ENCODE measurements around the gene ATG2A. TPM values are rescaled to one million over a fixed set of nuclear protein-coding genes. Genes with fewer than 3 reads are reported as not detected.

ATG2A gene
- total and polyA plus RNA-seq, 9 of the 15 experiments (the other 6 are each of a cell fraction or from before 2014, with no cell fraction given) = 0.25 to 45.9 (median 5.2) TPM

DNA sequence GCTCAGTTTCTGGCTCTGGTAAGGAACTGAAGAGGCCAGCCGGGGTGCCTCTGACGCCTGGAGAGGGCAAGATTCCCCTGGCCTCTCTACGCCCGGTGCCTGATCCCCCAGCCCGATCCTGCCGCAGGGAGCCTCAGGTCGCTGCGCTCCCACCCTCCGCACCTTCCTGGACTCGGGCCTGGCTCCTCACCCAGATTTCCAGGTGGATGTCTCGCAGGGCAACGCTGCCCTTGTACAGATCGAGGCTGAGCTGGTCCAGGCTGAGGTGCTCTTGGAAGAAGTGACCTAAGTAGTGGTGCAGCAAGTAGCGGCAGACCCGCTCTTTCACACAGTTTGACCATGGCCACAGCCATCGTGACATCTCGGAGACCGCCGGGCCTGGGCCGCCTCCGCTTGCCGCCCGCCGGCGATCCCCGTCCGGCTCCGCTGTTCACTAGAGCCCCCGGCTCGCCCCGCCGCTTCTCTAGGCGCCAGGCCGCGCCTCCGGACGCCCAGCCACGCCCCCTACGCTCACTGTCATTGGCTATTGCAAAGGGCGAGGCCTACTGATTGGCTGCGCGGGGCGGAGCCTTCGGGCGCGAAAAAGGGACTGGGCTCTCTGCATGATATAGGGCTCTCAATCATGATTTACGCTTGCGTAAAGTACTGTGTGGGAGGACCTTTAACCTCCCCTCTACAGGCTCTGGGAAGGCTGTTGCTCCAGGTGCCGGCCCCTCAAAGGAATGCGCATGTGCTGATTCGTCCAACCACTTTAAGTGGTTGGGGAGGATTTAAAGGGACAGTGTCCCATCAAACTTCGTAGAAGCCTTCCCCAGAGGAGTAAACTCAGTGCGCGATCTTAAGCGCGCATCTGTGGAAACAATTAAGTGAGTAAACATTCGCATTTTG lies at the start of gene ATG2A (continued):
- TF ChIP-seq, protein P1, sequence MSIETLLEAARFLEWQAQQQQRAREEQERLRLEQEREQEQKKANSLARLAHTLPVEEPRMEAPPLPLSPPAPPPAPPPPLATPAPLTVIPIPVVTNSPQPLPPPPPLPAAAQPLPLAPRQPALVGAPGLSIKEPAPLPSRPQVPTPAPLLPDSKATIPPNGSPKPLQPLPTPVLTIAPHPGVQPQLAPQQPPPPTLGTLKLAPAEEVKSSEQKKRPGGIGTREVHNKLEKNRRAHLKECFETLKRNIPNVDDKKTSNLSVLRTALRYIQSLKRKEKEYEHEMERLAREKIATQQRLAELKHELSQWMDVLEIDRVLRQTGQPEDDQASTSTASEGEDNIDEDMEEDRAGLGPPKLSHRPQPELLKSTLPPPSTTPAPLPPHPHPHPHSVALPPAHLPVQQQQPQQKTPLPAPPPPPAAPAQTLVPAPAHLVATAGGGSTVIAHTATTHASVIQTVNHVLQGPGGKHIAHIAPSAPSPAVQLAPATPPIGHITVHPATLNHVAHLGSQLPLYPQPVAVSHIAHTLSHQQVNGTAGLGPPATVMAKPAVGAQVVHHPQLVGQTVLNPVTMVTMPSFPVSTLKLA (conservative IDR thresholded peaks at IDR 0.05) = peak; percentile 50 to 65
- TF ChIP-seq PHF21A (IDR thresholded peaks at IDR 0.05; ENCODE audit: borderline replicate concordance, low read depth) (no peak), XRCC4 (IDR thresholded peaks at IDR 0.05; ENCODE audit: extremely low read depth, insufficient read depth, insufficient read length) (no peak), CTBP1 (IDR thresholded peaks at IDR 0.05; ENCODE audit: borderline replicate concordance) (no peak), ZKSCAN8 (CRISPR knock-in tag; IDR thresholded peaks at IDR 0.05) (no peak), TBP (optimal IDR thresholded peaks at IDR 0.05; ENCODE audit: low read depth, low read length) (peak; percentile 73), NFRKB (IDR thresholded peaks at IDR 0.05; ENCODE audit: low read depth) (peak; percentile 33; the same call in 1 of the 2 replicates), ZNF263 (CRISPR knock-in tag; IDR thresholded peaks at IDR 0.05; ENCODE audit: borderline replicate concordance) (peak; percentile 45), POLR2G (IDR thresholded peaks at IDR 0.05; ENCODE audit: low read depth, low read length) (peak; percentile 93), KAT2B (IDR thresholded peaks at IDR 0.05; ENCODE audit: low read depth, low read length) (peak; percentile 14), GABPB1 (CRISPR knock-in tag; IDR thresholded peaks at IDR 0.05) (peak; percentile 49; the same call in 1 of the 2 replicates), POLR2AphosphoS5 (IDR thresholded peaks at IDR 0.05; ENCODE audit: control insufficient read depth, insufficient read depth, low read depth, low read length) (peak; percentile 74)
- TF ChIP-seq, protein P2, sequence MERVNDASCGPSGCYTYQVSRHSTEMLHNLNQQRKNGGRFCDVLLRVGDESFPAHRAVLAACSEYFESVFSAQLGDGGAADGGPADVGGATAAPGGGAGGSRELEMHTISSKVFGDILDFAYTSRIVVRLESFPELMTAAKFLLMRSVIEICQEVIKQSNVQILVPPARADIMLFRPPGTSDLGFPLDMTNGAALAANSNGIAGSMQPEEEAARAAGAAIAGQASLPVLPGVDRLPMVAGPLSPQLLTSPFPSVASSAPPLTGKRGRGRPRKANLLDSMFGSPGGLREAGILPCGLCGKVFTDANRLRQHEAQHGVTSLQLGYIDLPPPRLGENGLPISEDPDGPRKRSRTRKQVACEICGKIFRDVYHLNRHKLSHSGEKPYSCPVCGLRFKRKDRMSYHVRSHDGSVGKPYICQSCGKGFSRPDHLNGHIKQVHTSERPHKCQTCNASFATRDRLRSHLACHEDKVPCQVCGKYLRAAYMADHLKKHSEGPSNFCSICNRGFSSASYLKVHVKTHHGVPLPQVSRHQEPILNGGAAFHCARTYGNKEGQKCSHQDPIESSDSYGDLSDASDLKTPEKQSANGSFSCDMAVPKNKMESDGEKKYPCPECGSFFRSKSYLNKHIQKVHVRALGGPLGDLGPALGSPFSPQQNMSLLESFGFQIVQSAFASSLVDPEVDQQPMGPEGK (CRISPR knock-in tag; IDR thresholded peaks at IDR 0.05; ENCODE audit: borderline replicate concordance) = no peak
- TF ChIP-seq, protein P3, sequence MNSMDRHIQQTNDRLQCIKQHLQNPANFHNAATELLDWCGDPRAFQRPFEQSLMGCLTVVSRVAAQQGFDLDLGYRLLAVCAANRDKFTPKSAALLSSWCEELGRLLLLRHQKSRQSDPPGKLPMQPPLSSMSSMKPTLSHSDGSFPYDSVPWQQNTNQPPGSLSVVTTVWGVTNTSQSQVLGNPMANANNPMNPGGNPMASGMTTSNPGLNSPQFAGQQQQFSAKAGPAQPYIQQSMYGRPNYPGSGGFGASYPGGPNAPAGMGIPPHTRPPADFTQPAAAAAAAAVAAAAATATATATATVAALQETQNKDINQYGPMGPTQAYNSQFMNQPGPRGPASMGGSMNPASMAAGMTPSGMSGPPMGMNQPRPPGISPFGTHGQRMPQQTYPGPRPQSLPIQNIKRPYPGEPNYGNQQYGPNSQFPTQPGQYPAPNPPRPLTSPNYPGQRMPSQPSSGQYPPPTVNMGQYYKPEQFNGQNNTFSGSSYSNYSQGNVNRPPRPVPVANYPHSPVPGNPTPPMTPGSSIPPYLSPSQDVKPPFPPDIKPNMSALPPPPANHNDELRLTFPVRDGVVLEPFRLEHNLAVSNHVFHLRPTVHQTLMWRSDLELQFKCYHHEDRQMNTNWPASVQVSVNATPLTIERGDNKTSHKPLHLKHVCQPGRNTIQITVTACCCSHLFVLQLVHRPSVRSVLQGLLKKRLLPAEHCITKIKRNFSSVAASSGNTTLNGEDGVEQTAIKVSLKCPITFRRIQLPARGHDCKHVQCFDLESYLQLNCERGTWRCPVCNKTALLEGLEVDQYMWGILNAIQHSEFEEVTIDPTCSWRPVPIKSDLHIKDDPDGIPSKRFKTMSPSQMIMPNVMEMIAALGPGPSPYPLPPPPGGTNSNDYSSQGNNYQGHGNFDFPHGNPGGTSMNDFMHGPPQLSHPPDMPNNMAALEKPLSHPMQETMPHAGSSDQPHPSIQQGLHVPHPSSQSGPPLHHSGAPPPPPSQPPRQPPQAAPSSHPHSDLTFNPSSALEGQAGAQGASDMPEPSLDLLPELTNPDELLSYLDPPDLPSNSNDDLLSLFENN (IDR thresholded peaks at IDR 0.05; ENCODE audit: low read depth in 2 of 2, low read length in 2 of 2) = 0 out of 4 replicates have a peak, but pooled peaks of 1 of the 2 experiments have one; percentile 11
- TF ChIP-seq, protein P4, sequence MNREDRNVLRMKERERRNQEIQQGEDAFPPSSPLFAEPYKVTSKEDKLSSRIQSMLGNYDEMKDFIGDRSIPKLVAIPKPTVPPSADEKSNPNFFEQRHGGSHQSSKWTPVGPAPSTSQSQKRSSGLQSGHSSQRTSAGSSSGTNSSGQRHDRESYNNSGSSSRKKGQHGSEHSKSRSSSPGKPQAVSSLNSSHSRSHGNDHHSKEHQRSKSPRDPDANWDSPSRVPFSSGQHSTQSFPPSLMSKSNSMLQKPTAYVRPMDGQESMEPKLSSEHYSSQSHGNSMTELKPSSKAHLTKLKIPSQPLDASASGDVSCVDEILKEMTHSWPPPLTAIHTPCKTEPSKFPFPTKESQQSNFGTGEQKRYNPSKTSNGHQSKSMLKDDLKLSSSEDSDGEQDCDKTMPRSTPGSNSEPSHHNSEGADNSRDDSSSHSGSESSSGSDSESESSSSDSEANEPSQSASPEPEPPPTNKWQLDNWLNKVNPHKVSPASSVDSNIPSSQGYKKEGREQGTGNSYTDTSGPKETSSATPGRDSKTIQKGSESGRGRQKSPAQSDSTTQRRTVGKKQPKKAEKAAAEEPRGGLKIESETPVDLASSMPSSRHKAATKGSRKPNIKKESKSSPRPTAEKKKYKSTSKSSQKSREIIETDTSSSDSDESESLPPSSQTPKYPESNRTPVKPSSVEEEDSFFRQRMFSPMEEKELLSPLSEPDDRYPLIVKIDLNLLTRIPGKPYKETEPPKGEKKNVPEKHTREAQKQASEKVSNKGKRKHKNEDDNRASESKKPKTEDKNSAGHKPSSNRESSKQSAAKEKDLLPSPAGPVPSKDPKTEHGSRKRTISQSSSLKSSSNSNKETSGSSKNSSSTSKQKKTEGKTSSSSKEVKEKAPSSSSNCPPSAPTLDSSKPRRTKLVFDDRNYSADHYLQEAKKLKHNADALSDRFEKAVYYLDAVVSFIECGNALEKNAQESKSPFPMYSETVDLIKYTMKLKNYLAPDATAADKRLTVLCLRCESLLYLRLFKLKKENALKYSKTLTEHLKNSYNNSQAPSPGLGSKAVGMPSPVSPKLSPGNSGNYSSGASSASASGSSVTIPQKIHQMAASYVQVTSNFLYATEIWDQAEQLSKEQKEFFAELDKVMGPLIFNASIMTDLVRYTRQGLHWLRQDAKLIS (CRISPR knock-in tag; IDR thresholded peaks at IDR 0.05) = peak; percentile 80

Measured in K562 (cell line).